Left lung (tissue), 10 donors: ENCODE measurements around the gene SYNGR1. TPM values are rescaled to one million over a fixed set of nuclear protein-coding genes. Genes with fewer than 3 reads are reported as not detected.

Experiments
- ATAC-seq: fragments of 200-7000 bp; cut with Tn5 transposase; one replicate; pipeline ENCODE4 v1.9.1; 2020; ENCODE audit warnings: moderate library complexity
- DNase-seq, 4 donors: peaks; one replicate each; pipeline ENCODE4 v3.0.0-alpha.2; 2013 to 2020
- H3K27ac ChIP-seq, 2 donors: fragments of 200-600 bp; sonication (generic) in 1 of 2; one replicate each; pipeline versions ENCODE4 v1.5.0 to v1.8.0; 2020 to 2021
- H3K27me3 ChIP-seq, 2 donors: fragments of 200-600 bp; sonication (generic) in 1 of 2; one replicate each; pipeline versions ENCODE4 v1.5.0 to v1.8.0; 2020 to 2021
- H3K36me3 ChIP-seq, 2 donors: fragments of 200-600 bp; sonication (generic) in 1 of 2; one replicate each; pipeline versions ENCODE4 v1.5.0 to v1.8.0; 2020 to 2021
- H3K4me1 ChIP-seq, 2 donors: fragments of 200-600 bp; one replicate each; pipeline ENCODE4 v1.8.0; 2021
- H3K4me3 ChIP-seq, 2 donors: fragments of 200-600 bp; sonication (generic) in 1 of 2; one replicate each; pipeline versions ENCODE4 v1.5.0 to v1.8.0; 2020 to 2021; ENCODE audit warnings: mild to moderate bottlenecking in 1 of 2
- H3K9me3 ChIP-seq, 2 donors: fragments of 200-600 bp; sonication (generic) in 1 of 2; one replicate each; pipeline versions ENCODE4 v1.5.0 to v1.8.0; 2020 to 2021
- CTCF ChIP-seq, 2 donors: fragments of 200-600 bp; sonication (generic) in 1 of 2; IDR thresholded peaks; one replicate each; pipeline versions ENCODE4 v1.5.0 to v1.8.0; 2021; ENCODE audit warnings: antibody characterized with exemption in 2 of 2
- intact Hi-C, 2 donors: fragments of 100-400 bp; cut with DNase I; formaldehyde crosslinking; loops; one replicate each; pipeline versions ENCODE4 v1.11.2 to v1.14.2; 2022
- polyA plus RNA-seq, 6 donors: library from polyadenylated mRNA; unstranded; fragments of 120-200 nt; gene quantifications; one replicate each; pipeline ENCODE4 v1.2.1, GENCODE V29; 2013; ENCODE audit not compliant: insufficient read length in 6 of 6
- total RNA-seq, 2 donors: library from RNA; stranded (reverse); fragmentation: NEBNext Ultra II Directional; extraction: Animal tissue kit (Norgen Biotek cat#: 25700); gene quantifications; one replicate each; pipeline ENCODE4 v1.2.1, GENCODE V29; 2021
- donor health status: DM: no; HTN: yes; CAD: no.
- donor health status: DM: no; HTN: no; CAD: no.

Gene SYNGR1
- total and polyA plus RNA-seq, 8 donors, result 5.5 to 32.0 (median 26.5) TPM

DNA sequence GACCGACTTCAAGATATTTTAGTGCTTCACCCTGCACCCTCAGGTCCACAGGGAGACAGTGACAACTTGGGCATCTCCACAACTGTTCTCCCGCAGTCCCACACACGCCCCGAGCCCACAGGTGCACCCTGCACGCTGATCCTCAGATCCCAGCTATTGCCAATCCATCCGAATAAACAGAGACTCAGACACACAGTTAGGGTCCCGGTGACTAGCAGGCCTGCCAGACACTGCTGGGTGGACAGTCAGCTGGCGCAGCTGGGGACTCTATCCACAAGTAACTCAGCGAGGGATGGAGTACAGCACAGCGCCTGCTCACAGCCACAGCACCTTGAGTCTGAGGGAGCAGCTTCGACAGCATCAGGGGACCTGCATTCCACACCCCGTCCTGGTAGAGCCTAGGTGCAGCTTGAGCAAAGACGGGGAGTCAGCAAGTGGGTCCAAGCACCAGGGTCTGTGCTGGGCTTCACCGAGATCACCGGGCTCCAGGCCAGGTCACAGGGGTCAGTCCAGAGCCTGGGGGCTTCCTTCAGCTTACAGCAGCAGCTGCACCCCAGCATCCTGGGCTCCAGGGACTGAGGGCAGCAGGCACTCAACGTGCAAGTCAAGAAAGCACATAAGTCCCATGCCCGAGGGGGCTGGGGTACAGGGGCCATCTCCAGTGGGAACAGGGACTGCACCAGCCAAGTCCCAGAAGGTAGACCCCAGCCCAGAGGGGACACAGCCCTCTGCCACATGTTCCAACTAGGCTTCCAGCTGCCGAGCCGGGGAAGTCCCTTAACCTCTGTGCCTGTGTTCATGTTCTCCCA lies 38.0 kb upstream of the SYNGR1 start:
- Histone ChIP-seq H3K36me3 (peaks cover 10 to 63% of the 10 kb centered on the region in 2 donors), H3K4me1 (peaks cover 16 to 72% of the 10 kb centered on the region in 2 donors)
- intact Hi-C loops, result loop anchor here (5.0 to 10.0 kb wide), 2 partner anchors 137 to 139 kb away; no protein-coding TSS in a partner anchor

DNA sequence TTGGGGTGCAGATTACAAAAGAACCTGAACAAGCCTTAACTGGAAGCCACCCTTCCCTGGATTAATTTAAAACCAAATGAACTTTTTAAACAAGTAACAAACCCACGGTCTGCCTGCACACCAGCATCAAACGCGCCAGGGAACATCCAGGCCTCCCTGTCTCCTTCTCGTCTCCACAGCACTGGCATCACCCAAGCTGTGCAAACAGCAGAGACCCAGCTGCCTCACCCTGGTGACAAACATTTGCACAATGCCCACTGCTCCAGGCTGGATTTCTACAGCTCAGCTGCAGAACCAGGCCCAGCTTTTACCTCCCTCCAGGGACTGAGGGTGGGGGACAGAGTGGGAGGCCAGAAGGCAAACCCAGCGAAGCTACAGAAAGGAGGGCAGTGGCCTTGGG lies 37.4 kb upstream of the SYNGR1 start:
- ATAC-seq (no peak), DNase-seq (no peak)
- Histone ChIP-seq H3K27ac (no peak overlapping the region), H3K36me3 (peaks cover 10 to 70% of the 10 kb centered on the region in 2 donors), H3K4me1 (peaks cover 22 to 78% of the 10 kb centered on the region in 2 donors), H3K27me3 (no peaks in the 10 kb centered on the region), H3K9me3 (no peaks in the 10 kb centered on the region), H3K4me3 (no peak overlapping the region)
- intact Hi-C loops, result loop anchor here (5.0 to 10.0 kb wide), 2 partner anchors 138 to 140 kb away; no protein-coding TSS in a partner anchor
- no peak for TF ChIP-seq CTCF (IDR thresholded peaks at IDR 0.05)

More for the DNA sequence above, 38.0 kb upstream of the SYNGR1 start:
- DNase-seq (no peak), ATAC-seq (no peak)
- Histone ChIP-seq H3K27me3 (no peaks in the 10 kb centered on the region), H3K27ac (no peak overlapping the region), H3K4me3 (no peak overlapping the region), H3K9me3 (no peaks in the 10 kb centered on the region)
- TF ChIP-seq CTCF (IDR thresholded peaks at IDR 0.05), result no peak

- ATAC-seq, result no peak
- intact Hi-C loops, result loop anchor here (5.0 to 10.0 kb wide), 2 partner anchors 139 to 141 kb away; no protein-coding TSS in a partner anchor
- Histone ChIP-seq H3K27me3 (no peaks in the 10 kb centered on the region), H3K36me3 (peaks cover 10 to 77% of the 10 kb centered on the region in 2 donors), H3K4me3 (no peak overlapping the region), H3K9me3 (no peaks in the 10 kb centered on the region), H3K27ac (no peak overlapping the region), H3K4me1 (peaks cover 29 to 86% of the 10 kb centered on the region in 2 donors)
- no peak for TF ChIP-seq CTCF (IDR thresholded peaks at IDR 0.05)
- DNase-seq, result no peak
These were observed 36.4 kb upstream of the SYNGR1 start for GRCh38 chr22:39313258-39314001.

GRCh38 chr22:39314251-39314971 lies 35.4 kb upstream of the SYNGR1 start:
- H3K27me3 ChIP-seq, result no peaks in the 10 kb centered on the region
- peaks cover 29 to 81% of the 10 kb centered on the region in 2 donors for H3K4me1 ChIP-seq
- TF ChIP-seq CTCF (IDR thresholded peaks at IDR 0.05), result no peak
- intact Hi-C loops, result loop anchor here (5.0 to 10.0 kb wide), 2 partner anchors 140 to 142 kb away; no protein-coding TSS in a partner anchor
- no peak overlapping the region for H3K27ac ChIP-seq
- ATAC-seq, result no peak
- no peak for DNase-seq
- H3K9me3 ChIP-seq, result no peaks in the 10 kb centered on the region
- H3K36me3 ChIP-seq, result peaks cover 10 to 77% of the 10 kb centered on the region in 2 donors
- no peak overlapping the region for H3K4me3 ChIP-seq
